ENCODE data around the gene CYFIP2.
A peak's percentile ranks its signal among the peaks of the same experiment; 100 is the strongest.

The CYFIP2 gene

GRCh38 chr5:157359356-157360055, 93.6 kb downstream of the CYFIP2 start:
- DNase-seq (ENCODE audit: low spot score): no peak

GRCh38 chr5:157362012-157362411, 96.1 kb downstream of the CYFIP2 start:
- DNase-seq (ENCODE audit: low spot score): no peak

- DNase-seq (ENCODE audit: low spot score): no peak
These were observed 96.6 kb downstream of the CYFIP2 start for GRCh38 chr5:157362502-157362901.

- DNase-seq (ENCODE audit: low spot score): no peak
These were observed 97.1 kb downstream of the CYFIP2 start for GRCh38 chr5:157362982-157363381.

GRCh38 chr5:157365732-157366131, 99.8 kb downstream of the CYFIP2 start:
- DNase-seq (ENCODE audit: low spot score): no peak

- peak; percentile 67 for DNase-seq (ENCODE audit: low spot score)
These were observed 101.1 kb downstream of the CYFIP2 start for GRCh38 chr5:157366741-157367674.

GRCh38 chr5:157369507-157369906, 103.6 kb downstream of the CYFIP2 start:
- no peak for DNase-seq (ENCODE audit: low spot score)

- DNase-seq (ENCODE audit: low spot score): peak; percentile 67
These were observed 105.0 kb downstream of the CYFIP2 start for GRCh38 chr5:157370967-157371366.

GRCh38 chr5:157371655-157372471, 105.9 kb downstream of the CYFIP2 start:
- no peak for DNase-seq (ENCODE audit: low spot score)

- no peak for DNase-seq (ENCODE audit: low spot score)
These were observed 106.5 kb downstream of the CYFIP2 start for GRCh38 chr5:157372472-157372822.

- DNase-seq (ENCODE audit: low spot score): no peak
These were observed 112.6 kb downstream of the CYFIP2 start for GRCh38 chr5:157378509-157378908.

GRCh38 chr5:157379983-157380382, 114.1 kb downstream of the CYFIP2 start:
- DNase-seq (ENCODE audit: low spot score): no peak

GRCh38 chr5:157381746-157382145, 115.8 kb downstream of the CYFIP2 start:
- no peak for DNase-seq (ENCODE audit: low spot score)

- DNase-seq (ENCODE audit: low spot score): no peak
These were observed 117.3 kb downstream of the CYFIP2 start for GRCh38 chr5:157382996-157383800.

GRCh38 chr5:157384971-157385709, 119.2 kb downstream of the CYFIP2 start:
- peak; percentile 25 for DNase-seq (ENCODE audit: low spot score)

- no peak for DNase-seq (ENCODE audit: low spot score)
These were observed 121.2 kb downstream of the CYFIP2 start for GRCh38 chr5:157387041-157387563.

GRCh38 chr5:157387683-157388093, 121.8 kb downstream of the CYFIP2 start:
- DNase-seq (ENCODE audit: low spot score): no peak

GRCh38 chr5:157388111-157388710, 122.3 kb downstream of the CYFIP2 start:
- no peak for DNase-seq (ENCODE audit: low spot score)

- DNase-seq (ENCODE audit: low spot score): no peak
These were observed 123.2 kb downstream of the CYFIP2 start for GRCh38 chr5:157389103-157389502.

GRCh38 chr5:157390133-157390532, 124.2 kb downstream of the CYFIP2 start:
- no peak for DNase-seq (ENCODE audit: low spot score)
